ENCODE measurements around the gene ZCCHC24.
"Not testable (repeated sequence)": the region's sequence is repeated elsewhere in the genome, so short reads cannot be mapped to it uniquely, and the experiment has no call there.

Gene ZCCHC24

DNA sequence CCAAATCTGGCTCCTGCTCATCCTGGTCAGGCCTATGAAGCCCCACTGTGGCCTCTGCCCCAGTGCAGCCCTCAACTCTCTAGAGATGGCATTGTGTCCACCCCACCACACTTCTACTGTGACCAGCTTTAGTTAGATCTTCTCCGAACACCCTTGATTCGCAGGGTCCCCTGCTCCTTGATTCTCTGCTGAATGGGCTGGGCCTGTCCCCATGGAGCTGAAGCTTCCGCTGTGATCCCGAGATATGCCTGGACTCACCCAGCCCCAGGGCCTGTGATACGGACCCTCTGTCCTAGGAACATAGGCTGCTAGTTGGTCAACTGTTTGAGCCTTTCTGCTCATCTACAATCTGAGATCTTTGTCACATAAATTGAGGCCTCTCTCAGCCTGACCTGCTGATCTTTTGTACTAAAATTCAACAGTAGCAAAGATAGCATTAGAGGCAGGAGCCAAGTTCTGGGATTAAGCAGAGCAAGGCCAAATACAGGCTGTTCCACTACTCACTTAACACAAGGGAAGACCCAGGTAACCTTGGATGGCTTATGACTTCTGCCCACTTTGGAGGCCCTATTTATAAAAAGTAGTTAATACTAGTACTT, 104.7 kb downstream of the ZCCHC24 start:
- DNase-seq = no peak

DNA sequence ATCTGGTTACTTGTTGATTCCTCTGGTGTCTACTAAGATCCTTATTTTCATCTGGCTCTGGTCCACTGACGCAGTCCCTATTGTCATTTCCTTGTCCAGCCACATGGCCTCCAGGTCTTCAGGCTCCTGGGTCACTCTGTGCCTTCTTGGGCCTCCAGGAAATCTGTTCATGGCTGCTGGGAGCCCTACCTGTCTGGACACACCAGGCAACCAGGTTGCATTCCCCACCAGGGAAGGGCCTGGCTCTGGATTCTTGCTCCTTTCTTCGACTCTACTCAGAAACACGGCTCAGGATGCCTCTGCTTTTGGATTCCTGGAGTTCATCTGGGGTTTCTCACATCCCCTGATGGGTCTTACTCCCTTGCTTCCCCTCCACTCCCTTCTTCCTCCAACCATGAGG, 106.2 kb downstream of the ZCCHC24 start:
- no peak for DNase-seq

DNA sequence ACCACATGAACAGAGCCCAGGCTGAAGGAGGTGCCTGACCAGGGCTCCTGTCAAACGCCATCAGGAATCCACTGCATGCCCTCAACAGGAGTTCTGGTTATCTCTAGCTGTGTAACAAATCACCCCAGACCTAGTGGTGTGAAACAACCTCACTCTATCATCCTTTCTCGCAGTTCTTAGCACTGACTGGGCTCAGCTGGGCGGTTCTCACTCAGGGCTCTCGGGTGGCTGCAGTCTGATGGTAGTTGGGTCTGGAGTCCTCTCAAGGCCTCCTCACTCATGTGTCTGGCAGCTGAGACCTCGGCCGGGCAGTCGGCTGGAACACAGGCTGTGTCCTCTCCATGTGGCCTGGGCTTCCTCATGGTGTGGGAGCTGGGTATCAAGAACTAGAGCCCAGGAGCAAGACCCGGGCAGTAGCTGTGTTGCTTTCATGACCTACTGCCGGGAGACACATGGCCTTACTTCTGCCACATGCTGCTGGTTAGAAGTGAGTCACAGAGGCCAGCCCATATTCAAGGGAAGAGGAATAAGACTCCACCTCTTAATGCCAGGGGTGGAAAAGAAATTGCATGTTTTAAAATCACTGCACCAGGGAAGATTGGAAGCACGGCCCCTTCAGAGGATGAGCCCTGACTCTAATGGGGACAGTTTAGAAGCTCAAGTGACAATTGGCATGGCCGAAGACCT, 107.5 kb downstream of the ZCCHC24 start:
- DNase-seq = not testable (repeated sequence)

DNA sequence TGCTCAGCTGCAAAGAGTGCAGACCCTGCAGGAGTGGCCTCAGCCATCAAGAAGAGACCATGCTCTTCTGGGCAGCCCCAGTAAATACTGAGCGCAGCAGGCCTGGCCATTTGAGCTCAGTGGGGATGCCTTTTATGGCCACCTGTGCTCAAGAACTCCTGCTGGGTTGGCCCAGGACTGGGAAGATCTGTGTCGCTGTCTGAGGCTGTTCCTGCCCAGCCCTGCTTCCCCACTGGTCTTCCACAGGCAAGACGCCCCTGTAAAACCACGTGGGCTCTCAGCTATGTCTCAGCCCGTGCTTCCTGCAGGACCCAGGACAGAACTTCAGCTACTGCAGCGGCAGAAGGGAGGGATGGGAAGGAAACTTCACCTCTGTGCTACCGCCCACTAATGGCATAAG, 108.7 kb downstream of the ZCCHC24 start:
- peak; percentile 16 for DNase-seq

DNA sequence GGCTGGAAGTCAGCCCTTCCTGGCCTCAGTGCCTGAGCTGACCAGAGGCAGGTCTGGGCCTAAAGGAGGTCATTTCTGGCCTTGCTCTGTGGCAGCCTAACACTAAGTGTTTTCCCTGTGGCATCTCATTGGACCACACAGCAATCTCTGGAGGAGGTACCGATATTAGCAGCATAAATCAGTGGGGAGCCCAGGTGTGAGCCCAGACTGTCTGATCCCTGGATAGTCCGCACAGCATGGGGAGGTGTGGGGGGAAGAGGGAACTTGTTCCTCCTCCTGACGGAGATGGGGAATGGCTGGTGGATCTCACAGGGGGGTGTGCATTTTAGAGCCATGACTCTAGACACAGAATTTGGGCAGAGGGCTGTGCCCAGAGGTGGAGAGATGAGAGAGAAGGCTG, 109.1 kb downstream of the ZCCHC24 start:
- no peak for DNase-seq

DNA sequence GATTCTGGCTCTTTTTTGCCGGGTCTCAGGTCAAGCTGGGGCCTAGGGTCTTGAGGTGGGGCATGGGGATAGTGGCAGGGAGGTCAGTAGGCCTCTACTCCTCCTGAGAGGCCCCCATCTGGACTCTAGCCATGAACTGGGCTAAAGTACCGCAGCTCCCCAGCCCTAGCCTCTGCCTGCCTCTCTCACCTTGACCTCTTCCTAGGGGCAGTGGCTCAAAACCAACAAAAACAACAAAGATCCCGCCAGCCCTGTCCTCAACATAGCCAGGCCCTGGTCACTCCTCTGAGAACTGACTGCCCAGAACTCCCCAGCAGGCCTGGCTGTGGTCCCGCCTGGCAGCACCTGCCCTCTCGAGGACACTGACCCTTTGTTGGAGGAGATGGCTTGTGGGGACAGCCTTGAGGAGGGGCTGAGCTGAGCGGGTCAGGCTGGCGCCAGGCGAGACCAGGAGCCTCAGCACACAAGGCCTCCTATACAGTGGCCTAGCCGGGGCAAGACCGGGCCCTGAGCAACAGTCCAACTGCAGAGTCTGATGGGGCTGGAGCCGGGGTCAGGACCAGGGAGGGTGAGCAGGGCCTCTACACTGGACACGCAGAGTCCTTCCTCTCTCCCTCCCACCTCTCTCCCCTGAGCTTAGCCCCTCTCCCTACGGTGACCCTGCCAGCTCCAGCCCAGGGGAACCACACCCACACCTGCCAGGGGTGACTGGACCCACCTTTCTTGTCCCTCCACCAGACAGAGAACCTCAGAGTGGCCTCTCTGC, 109.8 kb downstream of the ZCCHC24 start:
- DNase-seq = no peak

DNA sequence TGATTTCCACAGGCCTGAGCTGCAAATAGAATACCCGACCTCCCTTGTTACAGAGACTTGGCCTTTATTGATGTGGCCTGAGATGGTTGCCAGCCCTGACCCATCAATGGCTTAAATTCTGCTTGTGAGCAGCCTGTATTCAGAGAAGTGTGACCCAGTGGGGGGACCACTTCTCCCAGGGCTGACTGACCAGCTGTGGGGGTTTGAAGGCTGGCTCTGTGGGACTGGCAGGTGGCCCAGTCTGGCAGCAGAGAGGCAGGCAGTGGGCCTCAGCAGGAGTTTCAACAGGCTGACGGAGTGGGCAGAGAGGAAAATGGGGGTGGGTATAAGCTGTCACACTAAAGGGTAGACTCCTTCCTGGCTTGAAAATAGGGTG, 110.3 kb downstream of the ZCCHC24 start:
- DNase-seq = no peak

DNA sequence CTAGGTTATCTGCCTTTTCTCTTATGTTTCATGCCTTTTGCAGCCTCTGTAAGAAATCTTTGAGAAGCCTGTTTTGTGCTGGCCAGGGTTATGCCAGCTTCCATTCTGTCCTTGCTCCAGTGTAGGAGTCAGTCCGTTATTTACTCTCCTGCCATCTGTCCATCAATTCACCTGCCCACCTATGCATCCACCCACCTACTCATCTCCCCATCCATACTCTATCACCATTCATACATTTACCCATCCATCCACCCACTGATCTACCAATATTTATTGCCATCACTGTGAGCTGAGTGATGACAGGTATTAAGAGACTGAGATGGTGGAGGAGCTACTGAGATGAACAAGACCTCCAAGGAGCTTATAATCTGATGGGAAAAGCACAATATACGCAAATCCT, 110.9 kb downstream of the ZCCHC24 start:
- DNase-seq = no peak

DNA sequence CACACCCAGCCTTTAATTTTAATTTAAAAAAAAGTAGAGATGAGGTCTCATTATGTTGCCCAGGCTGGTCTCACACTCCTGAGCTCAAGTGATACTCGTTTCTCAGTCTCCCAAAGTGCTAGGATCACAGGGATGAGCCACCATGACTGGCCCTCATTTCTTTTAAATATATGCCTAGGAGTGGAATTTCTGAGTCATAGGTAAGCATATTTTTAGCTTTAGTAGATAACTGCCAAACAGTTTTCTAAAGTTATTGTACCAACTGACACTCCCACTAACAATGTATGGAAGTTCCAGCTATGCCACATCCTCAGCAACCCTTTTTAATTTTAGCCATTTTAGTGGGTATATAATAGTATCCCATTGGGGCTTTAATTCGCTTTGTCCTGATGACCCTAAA, 111.9 kb downstream of the ZCCHC24 start:
- DNase-seq = no peak

DNA sequence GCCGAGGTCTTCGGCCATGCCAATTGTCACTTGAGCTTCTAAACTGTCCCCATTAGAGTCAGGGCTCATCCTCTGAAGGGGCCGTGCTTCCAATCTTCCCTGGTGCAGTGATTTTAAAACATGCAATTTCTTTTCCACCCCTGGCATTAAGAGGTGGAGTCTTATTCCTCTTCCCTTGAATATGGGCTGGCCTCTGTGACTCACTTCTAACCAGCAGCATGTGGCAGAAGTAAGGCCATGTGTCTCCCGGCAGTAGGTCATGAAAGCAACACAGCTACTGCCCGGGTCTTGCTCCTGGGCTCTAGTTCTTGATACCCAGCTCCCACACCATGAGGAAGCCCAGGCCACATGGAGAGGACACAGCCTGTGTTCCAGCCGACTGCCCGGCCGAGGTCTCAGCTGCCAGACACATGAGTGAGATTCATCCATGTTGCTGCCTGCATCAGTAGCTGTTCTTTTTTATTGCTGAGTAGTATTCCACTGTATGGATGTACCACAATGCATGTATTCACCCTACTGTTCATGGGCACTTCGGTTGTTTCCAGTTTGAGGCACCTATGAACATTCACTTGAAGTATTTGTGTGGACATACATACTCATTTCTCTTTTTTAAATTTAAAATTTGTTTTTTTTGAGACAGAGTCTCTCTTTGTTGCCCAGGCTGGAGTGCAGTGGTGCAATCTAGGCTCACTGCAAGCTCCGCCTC, 112.7 kb downstream of the ZCCHC24 start:
- not testable (repeated sequence) for DNase-seq
